NOMO-1 (cell line): ENCODE data around the gene PCNX1.
"Not testable (repeated sequence)": the region's sequence is repeated elsewhere in the genome, so short reads cannot be mapped to it uniquely, and the experiment has no call there.

Source experiments
- DNase-seq, 2 experiments: peaks; one replicate each; lab custom pipeline; 2025; ENCODE audit not compliant: unreplicated experiment in 2 of 2; lab: John Stamatoyannopoulos, UW

PCNX1 gene

GRCh38 chr14:70907176-70907995 is at the start of gene PCNX1:
Gene PCNX1, plus strand, starts transcription at chr14:70907459. Its CDS starts 392 bp downstream, at chr14:70907851.
- DNase-seq: peak; percentile 83 to 85

- DNase-seq: no peak
These were observed 49.8 kb upstream of the PCNX1 start for GRCh38 chr14:70857496-70857890.

DNA sequence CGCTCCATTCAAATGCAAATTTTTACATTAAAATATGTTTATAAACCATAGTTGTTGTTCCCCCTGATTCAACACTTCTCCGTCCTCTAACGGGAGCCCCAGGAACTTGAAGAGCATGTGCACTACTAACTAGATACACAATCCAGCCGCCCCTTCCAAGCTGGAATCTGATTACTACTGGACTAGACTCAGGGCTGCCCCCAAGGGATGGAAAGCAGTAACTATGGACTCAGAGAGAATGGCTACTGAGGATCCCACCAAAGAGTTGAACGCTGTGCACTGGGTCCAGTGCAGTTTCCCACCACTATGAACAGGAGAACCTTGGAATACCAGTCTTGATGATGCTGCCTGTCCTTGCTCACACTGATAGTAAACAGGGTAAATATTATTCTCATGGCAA is 48.6 kb upstream of the PCNX1 start:
- DNase-seq: no peak

DNA sequence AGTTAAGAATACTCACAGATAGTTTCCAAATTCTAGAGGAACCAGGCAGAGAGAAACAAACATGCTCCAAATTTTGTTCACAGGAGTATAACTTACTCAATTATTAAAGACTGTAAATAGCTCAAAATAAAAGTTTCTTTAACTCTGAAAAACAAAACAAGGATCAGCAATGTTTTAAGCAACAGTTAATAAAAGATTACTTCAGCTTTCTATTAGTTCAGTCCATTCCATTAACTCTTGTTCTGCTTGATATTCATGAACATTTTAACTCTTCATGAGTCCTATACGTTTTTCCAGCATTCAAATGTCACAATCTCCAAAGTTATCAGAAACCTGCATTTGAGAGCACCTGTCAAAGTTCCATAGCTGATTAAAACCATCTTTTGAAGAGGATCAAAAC is 40.3 kb upstream of the PCNX1 start:
- DNase-seq: not testable (repeated sequence)

DNA sequence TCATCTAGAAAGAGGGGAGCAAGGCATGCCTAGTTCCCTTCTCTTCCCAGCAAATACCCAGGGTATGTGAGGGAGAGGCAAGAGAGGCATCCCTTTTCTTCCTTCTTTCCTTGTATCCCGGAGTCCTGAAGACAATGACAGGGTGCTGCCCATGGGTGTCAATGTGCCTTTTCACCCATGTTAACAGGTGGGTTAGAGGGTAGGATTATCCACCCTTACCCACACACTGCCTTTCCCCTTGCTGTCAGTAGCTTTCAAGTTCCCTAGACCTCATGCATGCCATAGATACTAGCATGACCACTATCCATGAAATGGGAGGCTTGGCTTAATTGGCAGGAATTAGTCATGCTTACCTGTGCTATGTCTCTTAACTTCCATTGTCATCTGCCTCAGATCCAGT is 36.3 kb upstream of the PCNX1 start:
- no peak for DNase-seq

GRCh38 chr14:70871863-70872677 is 35.2 kb upstream of the PCNX1 start:
- no peak for DNase-seq

- no peak for DNase-seq
These were observed 34.6 kb upstream of the PCNX1 start for GRCh38 chr14:70872678-70873020.

GRCh38 chr14:70873627-70874026 is 33.6 kb upstream of the PCNX1 start:
- peak; percentile 36 to 72 for DNase-seq

DNA sequence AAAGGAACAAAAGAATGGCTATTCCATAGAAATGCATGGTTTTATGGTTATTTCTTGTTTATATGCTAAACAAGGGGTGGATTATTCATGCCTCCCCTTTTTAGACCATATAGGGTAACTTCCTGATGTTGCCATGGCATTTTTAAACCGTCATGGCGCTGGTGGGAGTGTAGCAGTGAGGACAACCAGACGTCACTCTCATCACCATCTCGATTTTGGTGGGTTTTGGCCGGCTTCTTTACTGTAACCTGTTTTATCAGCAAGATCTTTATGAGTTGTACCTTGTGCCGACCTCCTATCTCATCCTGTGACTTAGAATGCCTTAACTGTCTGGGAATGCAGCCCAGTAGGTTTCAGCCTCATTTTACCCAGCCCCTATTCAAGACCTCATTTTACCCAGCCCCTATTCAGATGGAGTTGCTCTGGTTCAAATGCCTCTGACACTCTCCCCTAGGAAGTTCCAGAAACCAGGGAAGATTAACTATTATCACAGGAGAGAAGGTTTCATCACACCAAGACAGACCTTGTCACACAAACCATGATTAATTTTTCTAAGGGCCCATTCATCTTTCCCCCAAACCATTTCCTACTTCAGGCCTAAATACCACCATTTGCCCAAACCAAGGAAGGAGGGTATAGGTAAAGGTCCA is 31.3 kb upstream of the PCNX1 start:
- not testable (repeated sequence) for DNase-seq

DNA sequence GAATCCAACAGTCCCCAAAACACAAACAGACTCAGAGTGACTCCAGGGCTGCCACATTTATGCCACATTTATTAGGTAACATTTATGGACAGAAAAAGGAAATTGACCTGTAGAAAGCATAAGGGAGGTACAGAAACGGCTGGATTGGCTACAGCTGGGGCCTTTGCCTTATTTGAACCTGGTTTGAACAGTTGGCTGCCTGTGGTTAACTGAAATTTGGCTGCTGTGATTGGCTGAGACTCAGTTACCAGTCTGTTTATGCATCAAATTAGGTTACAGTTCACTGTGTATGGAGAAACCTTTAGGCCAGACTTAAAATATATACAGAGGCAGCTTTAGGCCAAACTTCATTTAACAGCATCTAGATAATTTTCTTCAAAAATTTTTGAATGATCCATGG is 27.8 kb upstream of the PCNX1 start:
- DNase-seq: peak; percentile 34 to 65

DNA sequence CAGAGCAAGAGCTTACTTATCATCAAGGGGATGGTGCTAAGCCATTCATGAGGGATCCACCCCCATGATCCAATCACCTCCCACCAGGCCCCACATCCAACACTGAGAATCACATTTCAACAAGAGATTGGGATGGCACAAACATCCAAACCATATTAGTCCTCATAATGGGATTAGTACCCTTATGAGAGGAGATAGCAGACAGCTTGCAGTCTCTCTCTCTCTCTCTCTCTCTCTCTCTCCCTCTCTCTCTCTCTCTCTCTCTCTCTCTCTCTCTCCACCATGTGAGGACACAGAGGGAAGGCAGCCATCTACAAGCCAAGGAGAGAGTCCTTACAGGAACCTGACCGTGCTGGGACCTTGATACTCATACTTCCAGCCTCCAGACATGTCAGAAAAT is 26.4 kb upstream of the PCNX1 start:
- DNase-seq: not testable (repeated sequence)

- peak; percentile 79 to 98 for DNase-seq
These were observed 25.6 kb upstream of the PCNX1 start for GRCh38 chr14:70881549-70882177.

DNA sequence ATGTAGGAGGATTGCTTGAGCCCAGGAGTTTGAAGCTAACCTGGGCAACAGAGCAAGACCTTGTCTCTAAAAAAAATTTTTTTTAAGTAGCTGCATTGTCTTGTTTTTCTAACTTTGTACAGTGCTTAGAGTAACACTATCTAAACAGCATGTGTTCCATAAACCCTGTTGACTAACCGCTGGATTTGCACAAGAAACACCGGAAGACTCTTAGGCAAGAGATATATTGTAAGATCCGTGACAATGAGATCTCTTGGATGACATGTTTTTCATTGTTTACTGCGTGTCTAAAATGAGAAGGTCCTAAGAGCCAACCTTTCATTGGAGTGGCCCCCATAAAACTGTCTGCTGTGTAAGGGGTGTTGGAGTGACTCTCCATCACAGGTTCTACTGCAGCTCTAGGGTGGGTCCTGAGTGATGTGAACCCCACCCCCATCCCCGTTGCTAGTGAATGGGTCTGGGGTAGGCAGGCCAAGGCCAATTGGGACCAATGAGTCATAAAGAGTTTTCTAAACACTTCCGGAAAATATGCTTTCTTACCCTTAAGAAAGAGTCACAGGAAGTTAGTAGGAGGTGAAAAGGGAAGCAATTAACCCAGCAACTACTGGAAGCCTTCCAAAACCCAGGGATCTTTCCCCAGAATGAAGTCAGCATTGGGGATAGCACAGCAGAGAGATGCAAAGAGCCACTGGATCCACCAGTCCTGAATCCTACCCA is 24.3 kb upstream of the PCNX1 start:
- DNase-seq: peak; percentile 88 to 97

DNA sequence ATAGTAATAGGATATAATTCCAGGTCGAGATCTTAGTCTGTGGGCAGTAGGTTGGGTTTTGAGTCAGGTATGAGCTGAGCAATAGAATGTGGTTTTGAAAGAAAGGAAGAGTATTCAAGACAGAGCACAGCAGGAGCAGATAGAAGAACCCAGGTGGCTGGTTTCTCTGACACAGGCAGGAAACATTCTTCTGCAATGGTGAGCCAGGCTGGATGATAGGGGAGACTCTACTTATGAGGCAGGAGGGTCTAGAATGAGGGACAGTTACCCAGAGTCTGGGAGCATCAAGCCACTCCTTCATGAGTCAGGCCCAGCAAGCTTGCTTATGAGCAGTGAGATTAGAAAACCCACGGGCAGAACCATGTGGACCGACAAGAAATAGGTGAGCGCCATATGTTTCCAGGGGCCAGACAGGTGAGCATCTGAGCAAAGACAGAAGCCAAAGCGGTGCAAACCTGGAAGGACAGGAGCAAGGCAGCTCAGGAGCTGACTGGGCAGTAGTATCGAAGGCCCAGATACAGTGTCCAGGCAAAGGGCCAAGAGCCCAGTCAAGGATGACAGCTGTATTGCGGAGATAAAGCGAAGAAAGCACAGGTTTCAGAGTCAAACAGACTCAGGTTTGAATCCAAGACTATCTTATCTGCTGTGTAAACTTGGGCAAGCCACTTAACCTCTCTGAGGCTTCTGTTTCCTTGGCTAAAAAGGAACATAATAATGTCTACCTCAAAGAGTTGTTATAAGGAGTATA is 22.5 kb upstream of the PCNX1 start:
- DNase-seq: no peak

- no peak for DNase-seq
These were observed 21.8 kb upstream of the PCNX1 start for GRCh38 chr14:70885343-70886022.

DNA sequence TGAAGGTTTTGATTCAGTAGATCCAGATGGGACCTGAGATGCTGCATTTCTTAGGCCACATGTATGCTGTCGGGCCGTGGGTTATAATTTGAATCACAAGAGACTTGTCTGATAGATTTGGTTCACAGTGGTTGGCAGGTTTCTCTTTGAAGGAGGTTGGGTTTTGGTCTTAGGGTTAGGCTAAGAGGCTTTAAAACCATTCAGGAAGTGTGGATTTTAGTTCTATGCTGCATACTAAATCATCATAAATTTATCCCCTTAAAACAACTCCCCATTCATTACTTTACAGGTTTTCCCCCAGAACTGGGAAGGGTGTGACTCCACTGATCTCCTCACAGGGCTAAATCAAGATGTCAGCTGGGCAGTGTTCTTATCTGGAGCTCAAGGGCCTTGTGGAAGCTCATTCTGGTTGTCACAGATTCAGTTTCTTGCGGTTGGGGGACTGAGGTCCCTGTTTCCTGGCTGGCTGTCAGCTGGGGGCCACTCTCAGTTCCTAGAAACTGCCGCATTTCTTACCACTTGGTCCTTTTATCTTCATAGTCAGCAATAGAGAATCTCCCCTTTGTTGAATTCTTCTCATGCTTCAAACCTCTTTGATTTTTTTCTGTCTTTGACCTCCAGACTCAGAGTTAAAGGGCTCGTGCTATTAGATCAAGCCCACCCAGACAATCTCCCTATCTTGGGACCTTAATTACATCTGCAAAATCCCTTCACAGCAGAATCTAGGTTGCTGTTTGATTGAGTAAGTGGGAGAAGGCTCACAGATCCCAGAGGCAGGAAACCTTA is 20.6 kb upstream of the PCNX1 start:
- peak; percentile 92 to 95 for DNase-seq

DNA sequence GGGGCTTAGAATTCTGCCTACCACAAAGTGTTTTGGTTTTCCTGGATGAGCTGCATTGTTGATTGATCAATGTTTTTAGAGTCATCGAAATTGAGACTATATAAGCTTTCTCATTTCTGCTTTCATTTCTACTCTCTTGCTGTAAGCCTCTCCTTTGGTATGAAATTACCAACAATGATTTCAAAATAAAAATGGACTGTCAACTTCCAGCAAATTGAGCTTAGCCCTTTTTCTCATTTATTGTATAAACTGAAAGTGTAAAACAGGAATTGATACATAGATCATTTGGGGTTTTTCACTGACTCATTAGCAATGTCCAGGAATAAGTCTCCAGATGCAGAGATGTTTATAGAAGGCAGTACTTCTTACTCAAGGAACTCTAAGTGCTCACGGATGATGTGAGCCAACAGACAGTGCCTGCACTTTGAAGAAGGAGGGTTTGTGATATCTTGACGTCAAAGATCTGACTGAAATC is 20.0 kb upstream of the PCNX1 start:
- peak in 1 of 2 experiments; percentile 76 for DNase-seq
